Stimulated activated CD4-positive, alpha-beta T cell treated with anti-CD3 and anti-CD28 coated beads, Interleukin-1b, Interleukin-23, amount 100 ng/mL, for 1 hour (primary cell): Measurements from ENCODE around the gene GPR39.

Source experiments
- DNase-seq, 2 donors: peaks; one replicate each; pipeline ENCODE4 v3.0.0-alpha.2; 2020; ENCODE audit warnings: low read depth in 2 of 2

Gene GPR39

DNA sequence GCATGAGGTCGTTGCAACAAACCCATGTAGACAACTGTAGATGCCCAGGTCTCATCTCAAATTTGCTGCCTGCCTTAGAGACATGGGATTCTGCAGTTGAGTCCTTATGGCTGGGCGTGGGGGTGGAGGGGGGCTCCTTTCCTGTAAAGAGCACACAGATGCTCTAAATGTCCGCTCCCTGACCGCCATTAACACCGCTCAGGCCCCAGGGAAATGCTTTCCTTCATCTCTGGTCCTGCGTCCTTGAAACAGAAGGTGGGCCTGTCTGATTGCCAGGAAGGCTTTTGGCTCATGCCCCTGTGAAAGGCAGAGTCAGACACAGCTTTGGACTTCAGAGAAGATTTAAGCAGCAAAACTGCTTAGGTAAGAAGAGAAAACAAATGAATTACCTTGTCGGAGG is 25.7 kb downstream of the GPR39 start:
- no peak for DNase-seq

DNA sequence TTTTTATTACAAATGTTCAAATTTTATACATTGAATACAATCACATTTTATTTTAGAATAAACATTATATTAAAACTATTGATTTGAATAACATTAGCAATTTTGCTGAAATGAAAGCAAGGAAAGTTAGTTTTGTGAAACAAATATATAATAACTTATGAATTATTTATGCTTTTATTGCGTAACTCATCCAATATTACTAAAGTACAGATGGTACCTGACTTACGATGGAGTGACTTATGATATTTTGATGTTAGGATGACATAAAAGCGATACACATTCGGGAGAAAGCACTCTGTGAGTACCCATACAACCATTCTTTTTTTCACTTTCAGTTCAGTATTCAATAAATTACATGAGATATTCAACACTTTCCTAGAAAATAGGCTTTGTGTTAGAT is 26.5 kb downstream of the GPR39 start:
- no peak for DNase-seq

DNA sequence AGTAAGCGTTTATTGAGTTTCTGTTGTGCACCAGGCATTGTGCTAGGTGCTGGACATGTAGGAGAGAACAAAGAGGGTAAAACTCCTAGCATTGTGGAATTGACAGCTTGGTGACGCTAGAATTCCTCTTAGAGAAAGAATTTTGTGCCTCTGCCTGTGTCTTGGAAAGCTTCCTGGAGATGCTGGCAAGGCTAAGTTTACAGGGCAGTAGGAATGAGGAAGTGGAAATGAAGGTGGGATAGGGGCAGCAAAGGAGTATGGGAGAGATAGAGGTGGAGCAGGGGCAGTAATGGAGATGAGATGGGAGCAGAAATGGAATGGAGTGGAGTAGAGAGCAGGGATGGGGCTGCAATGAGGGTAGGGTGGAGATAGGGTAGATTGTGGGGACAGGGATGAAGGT is 29.8 kb downstream of the GPR39 start:
- no peak for DNase-seq

DNA sequence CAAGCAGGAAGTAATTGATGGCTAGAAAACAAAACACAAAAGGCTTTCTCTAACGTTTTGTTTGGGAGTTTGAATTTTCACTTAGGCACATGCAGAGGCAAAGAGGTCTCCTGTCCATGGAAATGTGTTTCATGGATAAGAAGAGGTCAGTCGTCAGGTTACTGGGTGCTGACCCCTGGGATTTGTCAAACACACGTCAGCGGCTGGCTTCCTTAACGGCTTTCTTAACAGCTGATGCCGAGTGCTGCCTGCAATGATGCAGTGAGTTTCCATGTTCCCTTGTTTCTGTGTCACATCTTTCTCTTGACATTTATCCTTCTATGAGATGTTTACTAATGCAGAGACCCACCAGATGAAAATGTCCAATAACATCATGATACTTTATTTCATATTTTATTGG is 31.7 kb downstream of the GPR39 start:
- no peak for DNase-seq

DNA sequence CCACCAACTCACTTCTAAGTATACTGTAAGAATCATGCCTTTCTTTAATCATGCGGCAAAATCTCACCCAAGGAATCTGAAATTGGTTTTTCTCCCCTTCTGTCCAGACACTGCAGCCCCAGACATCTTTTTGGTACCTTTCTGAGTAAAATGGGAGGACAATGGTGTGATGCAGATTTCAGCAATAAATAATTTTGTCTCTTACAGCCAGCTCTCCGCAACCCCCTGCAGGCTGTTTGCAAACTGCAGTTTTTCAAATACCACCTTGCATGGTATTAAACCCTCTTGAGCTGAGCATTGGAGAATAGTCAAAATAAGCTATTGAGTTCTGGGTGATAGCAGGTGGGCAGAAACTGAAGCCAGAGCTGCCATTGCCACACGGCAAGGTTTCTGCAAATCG is 32.2 kb downstream of the GPR39 start:
- DNase-seq: no peak

DNA sequence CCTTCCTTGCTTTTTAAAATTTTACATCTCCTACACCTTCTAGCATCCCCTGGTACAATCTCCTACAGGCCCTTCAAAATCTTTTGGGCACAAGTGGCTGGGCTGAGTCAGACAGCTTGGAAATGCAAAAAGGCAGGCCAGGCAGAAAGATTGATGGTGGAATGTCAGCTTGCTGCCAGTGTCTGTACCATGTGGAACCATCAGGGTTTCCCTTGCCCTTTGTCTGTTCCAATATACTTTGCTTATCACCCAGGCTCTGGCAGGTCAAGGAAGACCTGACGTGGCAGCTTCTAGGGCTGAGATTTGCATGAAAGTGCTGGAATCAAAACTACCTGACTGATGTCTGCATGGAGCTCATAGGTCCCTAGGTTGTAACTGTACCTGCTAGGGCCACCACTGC is 33.3 kb downstream of the GPR39 start:
- no peak for DNase-seq

DNA sequence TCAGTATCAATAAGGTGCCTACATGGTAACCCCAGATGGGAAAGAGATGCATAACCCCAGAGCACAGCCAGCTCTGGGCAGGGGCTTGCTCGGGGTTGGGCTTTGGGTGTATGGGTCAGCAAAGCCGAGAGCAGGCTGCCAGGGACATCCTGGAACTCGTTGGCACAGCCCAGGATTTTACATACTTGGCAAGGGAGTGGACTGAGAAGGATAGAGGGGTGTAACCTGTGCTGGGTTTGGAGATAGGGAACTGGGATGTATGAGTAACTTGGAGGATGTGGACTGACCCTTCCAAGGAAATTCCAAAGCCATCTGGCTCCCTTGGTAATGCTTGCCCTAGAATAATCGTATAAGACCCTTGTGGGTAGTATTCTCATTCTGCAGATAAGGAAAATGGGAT is 44.2 kb downstream of the GPR39 start:
- no peak for DNase-seq

DNA sequence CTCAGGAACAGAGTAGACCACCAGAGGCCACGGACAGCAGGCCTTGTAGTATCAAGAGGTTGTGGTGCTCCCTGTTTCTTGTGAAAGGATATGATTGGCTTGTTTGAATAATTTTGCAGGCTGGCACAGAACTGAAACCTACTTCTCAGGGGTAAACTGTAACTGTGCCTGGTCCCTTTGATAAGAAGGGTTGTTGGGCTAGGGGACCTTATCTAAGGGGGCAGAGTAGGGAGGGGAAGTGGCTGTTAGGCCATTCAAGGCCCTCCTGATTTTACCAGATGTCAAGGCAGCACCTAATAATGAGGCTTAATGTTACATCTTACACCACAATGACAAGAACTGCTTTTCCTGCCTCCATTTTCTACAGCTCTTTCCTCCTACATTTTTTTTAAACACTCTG is 45.6 kb downstream of the GPR39 start:
- DNase-seq: no peak

DNA sequence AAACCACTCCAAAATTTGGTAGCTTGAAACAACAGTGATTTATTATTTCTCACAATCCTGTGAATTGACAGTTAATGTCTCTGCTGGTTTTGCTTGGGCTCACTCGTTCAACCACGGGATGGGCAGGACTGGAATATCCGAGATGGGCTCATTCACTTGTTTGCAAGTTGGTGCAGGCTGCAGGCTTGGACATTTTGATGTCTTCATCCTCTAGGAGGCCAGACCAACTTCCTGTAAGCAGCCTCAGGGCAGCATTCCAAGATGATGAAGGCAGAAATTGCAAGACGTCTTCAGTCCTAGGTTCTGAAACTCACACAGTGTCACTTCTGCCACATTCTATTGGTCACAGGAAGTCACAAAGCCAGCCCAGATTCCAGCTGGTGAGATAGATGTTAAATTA is 47.1 kb downstream of the GPR39 start:
- DNase-seq: no peak

DNA sequence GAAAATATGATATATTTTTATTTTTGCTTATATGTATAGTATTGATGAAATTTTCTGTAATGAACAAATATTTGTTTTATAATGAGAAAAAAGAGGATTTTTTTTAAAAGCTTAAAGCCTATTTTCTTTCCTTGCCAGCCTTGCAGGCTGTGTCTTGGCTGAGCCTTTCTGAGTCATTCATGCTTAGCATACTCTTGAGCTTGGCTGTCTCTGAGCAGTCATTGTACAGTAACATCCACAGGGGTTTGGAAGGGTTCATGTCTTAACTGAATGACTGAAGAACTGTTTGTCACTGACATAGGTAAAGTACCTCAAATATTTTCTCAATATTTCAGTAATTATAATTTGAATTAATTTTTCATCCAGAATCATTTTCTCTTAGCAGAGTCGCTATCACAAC is 49.3 kb downstream of the GPR39 start:
- no peak for DNase-seq

DNA sequence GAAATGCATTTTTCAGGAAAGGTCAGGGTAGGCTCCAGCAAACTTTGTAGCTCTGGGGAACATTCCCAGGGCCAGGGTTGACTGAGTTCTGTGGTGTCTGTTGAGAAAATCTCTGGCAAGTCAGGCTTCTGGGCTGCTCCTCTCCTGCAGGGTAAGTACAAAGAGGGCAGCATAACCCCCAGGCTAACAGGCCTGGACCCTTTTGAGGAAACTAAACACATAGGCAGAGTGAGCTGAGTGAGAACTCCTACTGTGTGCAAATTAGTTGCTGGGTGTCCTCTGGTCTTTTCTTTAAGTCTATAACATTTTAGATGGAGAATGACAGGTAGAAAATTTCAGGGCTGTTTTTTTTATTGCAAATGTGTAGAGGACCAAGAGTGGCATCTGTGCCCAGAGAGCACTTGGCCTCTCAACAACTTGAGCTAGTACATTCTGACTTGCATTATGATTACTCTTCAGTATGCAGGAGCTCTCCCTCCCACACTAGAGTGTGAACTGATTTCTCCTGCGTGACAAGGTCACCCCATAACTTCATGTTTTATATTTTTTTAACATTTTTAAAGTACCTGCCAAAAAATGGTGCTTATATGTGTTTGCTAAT is 49.9 kb downstream of the GPR39 start:
- DNase-seq: no peak

DNA sequence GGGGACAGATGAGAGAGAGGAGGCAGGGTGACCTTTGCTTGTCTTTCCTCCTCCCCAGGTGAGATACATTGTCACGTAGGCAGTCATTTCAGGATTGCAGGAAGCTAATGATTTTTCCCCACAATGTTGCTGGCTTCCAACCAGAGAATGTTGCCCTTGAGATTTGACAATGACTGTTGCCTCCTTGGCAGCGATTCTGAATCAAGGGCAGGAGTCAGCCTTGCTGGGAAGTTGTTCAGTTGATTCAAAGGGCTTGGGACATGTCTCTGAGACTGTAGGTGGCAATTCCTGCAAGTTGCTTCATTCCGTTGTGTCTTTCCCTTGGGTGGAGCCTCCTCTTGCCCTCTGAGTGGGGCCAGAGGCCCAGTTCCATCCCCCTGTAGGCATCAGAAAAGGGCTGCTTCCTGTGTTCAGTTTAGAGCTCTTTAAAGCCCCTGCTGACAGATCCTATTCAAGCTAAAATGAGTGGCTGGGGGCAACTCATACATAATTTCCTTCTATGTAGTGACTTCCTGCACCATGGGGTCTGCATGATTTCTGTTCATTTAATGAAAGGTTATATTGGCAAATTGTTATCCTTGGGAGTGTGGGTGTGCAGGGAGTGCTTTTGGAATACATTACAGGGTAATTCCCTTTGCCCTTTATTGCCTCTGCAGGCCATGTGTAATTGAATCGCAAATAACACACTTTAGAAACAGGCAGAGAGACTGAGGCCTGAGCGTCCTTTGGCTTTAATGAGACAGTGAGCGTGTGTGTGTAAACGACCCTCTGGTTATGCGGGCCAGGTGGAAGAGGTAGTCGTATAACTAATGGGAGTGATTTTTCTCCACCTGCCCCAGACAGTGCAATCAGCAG is 52.4 kb downstream of the GPR39 start:
- no peak for DNase-seq

DNA sequence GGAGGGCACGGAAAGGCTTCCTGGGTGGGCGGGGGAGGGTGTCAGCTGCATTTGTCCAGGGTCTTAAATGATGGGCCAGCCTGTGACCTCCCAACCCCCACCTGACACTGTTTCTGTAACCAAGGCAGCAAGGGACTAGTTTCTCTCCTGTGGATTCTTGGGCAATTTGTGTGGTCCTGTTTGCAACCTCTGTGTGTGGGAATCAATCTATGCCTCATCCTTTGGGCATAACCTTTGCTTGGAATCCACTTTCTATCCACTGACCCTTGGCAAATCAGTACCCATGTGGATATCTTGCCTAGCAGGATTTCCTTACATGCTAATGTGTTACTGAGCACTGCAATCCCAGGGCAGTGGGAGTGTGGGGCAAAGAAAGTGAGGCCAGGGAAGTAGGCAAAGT is 54.1 kb downstream of the GPR39 start:
- DNase-seq: no peak

DNA sequence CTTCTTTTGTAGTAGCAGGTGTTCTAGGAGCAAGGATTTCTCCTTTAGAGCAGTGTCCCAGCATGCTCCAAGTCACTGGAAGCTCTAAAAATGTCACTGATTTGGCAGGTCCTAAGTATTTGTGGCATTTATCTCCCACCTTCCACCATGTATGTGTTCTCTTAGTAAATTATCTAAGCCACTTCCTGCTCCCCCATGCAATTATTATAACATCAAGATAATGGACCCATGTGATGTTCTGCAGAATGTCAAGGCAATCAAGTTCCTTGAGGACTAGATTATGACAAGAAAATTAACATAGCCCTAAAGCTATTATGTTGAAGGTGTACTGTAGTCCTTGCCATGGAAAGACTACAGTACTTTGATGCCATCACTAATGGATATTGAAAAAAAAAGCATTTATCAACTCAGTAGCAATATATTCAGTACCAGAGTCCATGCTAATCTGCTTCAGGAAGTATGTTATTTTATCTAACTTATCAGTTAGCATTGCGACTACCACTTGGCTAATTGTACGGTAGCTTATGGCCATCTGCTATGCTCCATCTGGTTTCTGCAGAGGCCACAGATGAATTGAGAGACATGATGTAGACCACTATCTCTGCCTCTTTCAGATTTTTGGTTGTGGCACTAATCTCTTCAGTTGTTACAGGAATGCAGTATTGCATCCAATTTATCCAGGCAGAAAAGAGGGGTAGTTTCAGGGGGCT is 56.7 kb downstream of the GPR39 start:
- DNase-seq: no peak

DNA sequence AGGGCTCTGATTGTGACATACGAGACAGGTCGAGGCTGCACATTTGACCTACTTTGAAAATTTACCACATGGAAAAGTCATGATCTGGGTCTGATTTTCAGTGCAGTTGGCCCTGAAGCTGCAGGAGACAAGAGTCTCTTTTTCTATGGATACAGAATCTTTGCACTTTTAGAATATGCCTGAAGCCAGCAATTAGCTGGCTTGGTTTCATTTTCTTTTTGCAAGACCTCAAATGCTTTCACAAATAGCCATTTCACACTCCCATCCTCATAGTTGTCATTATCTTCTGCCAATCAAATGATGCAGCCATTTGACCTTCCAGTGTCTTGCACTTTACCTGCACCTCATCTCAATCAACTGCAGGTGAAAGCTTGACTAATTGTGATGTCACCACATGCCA is 59.0 kb downstream of the GPR39 start:
- no peak for DNase-seq

DNA sequence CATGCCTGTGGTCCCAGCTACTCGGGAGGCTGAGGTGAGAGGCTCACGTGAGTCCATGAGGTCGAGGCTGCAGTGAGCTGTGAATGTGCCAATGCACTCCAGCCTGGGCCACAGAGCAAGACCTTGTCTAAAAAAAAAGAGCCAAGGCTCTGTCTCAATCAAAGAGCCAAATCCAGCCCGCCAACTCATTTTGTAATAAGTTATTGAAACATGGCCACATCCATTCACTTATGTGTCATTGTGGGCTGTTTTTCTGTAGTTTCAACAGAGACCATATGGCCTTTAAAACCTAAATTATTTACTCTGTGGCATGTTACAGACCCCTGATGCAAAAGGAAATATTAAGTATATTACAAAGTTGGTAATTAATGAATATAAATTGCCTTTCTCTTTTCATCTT is 60.8 kb downstream of the GPR39 start:
- DNase-seq: no peak

DNA sequence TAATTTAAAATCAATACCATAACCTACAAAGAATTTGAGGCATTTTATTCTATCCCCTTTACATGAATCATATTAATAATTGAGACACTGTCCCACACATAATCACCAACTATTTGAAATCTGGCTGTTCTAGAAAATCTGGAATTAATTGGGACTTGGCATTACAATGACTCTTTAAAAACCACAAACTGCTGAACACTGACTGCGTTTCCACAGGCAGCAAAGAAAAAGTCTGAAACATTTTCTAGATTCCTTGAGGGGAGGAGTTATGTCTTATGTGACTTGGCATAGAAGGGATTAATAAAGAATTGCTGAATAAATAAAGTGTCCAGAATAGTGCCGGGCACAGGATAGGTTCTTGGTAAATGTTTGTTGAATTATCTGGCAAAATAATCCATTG is 61.4 kb downstream of the GPR39 start:
- no peak for DNase-seq

DNA sequence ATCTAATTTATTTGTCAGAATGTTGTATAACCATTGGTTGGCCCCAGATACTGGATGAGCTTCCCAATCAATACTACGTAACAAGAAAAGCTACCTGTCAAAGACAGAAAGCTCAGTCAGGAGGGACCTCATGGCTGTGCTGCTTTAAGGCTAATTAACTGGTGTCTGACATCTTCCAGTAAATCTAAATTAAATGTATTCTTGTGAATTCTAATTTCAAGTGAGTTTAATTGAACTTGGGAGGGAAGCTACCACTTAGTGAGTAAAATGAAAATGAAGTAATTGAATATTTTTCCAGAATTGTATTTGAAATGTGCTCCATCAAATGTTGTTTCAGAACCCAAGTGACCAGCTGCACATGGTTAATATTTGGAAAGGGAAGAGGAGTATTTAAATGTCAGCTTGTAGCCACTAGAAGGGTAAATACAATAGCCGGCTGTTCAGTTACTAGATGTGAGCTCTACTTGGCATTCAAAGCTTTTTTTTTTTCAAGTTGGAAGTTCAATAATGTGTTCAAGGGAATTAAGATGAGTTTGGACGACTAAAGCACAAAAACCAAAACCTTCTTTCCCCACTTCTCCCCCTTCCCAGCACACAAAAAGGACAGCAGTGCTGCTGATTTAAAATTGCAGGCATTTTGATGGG is 62.0 kb downstream of the GPR39 start:
- no peak for DNase-seq

DNA sequence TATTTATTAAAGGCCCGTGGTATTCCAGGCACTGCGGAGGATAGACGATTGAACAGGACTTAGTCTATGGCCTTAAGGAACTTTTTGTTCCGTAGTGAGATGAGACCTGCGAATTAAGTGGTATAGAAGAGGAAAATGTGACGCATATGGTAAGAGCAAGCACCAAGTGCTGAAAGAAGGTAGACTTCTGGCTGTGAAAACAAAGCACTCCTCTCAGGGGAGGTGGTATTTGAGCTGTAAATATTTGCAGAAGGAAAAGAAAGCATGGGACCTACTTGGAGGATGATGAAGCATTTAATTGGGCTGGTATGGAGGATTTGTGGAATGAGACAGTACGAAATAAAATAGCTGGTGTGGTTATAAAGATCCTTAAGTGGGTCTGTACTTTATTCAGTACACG is 62.5 kb downstream of the GPR39 start:
- no peak for DNase-seq

DNA sequence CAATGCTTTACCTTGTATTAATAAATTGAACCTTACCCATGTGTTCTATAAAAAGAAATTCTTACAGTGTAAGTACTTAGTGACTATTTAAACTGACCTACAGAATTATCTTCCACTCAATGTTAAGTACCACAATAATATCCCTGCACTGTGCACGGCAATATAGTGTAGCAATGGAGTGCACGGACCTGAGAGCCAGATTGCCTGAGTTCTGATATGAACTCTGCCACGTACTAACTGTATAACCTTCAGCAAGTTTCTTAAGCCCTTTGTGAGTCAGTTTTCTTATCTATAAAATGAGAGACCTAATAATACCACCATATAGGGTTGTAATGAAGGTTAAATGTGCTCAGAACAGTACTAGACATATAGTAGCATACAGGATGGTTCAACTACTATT is 66.2 kb downstream of the GPR39 start:
- no peak for DNase-seq

DNA sequence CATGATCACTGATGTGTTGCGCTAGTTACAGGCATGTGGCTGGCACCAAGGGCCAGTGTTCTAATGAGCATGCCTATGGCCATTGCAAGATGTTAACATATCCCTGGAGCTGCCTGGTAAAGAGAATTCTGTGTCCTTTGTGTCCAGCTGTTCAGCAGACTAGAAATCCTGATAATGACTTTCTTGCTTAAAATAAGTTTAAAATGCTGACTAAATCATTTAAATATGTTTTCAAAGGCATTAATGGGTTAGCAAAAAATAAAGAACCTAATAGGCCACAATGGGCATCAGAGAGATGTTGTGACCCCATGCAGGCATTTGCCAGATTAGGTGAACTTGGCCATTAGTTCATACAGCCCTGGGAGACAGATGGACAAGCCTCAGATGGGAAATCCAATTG is 67.5 kb downstream of the GPR39 start:
- DNase-seq: no peak

DNA sequence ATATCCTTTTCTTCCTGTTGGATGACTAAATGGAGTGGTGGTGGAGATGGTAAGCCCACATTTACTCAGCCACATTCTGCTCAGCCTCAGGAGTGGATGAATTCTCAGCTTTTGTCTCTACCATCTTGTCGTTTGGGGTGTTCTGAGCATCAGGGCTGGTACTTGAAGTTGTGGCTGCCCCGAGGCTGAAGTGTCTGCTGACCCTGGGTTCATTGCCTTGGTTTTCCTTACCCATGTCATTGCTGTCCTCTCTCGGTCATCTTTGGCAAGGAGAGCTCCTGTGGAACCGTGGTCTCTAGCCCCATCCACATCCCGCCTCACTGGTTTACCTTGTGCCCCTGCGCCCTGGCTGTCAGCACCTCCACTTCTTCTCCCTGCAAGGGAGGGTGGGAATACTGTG is 71.9 kb downstream of the GPR39 start:
- DNase-seq: no peak

DNA sequence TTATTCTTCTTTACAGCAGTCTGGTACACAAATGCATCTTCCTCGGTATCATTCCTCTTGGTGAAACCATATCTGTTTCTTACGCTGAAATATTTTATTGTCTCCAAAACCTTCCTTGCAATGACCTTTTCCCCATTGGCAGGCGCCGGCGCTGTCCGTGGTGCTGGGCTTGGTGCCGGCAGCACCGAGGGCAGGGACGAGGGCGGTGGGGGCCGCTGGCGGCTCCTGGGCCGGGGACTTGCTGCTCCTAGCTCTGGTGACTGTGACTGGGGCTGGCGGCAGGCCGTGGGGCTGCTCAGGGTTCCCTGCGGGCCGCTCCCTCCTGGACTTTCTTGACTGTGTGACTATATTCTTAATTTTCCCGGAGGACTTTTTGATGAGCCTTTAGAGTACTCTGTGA is 72.5 kb downstream of the GPR39 start:
- no peak for DNase-seq
